ENCODE data around the gene DNAH6. TPM values are rescaled to one million over a fixed set of nuclear protein-coding genes. Genes with fewer than 3 reads are reported as not detected.

Gene DNAH6
- total RNA-seq, 1 donor from 2014 or later, result not detected

GRCh38 chr2:84830095-84830494 is 313.8 kb downstream of the DNAH6 start:
- Mint-ChIP-seq H3K27me3 (ENCODE audit: unreplicated experiment) (peaks cover 14% of the 10 kb centered on the region), H3K4me1 (ENCODE audit: unreplicated experiment) (no peaks in the 10 kb centered on the region), H3K4me3 (ENCODE audit: unreplicated experiment) (no peak overlapping the region), H3K9me3 (ENCODE audit: unreplicated experiment) (no peaks in the 10 kb centered on the region), H3K27ac (ENCODE audit: unreplicated experiment) (no peak overlapping the region), H3K36me3 (ENCODE audit: unreplicated experiment) (no peaks in the 10 kb centered on the region)
- DNase-seq (ENCODE audit: extremely low spot score, unreplicated experiment), result no peak
- no peak for TF ChIP-seq CTCF (IDR thresholded peaks at IDR 0.05)

- Mint-ChIP-seq H3K27me3 (ENCODE audit: unreplicated experiment) (peaks cover 14% of the 10 kb centered on the region), H3K27ac (ENCODE audit: unreplicated experiment) (no peak overlapping the region), H3K4me3 (ENCODE audit: unreplicated experiment) (no peak overlapping the region), H3K36me3 (ENCODE audit: unreplicated experiment) (no peaks in the 10 kb centered on the region), H3K4me1 (ENCODE audit: unreplicated experiment) (no peaks in the 10 kb centered on the region), H3K9me3 (ENCODE audit: unreplicated experiment) (no peaks in the 10 kb centered on the region)
- TF ChIP-seq CTCF (IDR thresholded peaks at IDR 0.05), result no peak
- no peak for DNase-seq (ENCODE audit: extremely low spot score, unreplicated experiment)
Measured at GRCh38 chr2:84830758-84831500, 314.6 kb downstream of the DNAH6 start.

- Mint-ChIP-seq H3K9me3 (ENCODE audit: unreplicated experiment) (peaks cover 5% of the 10 kb centered on the region), H3K36me3 (ENCODE audit: unreplicated experiment) (no peaks in the 10 kb centered on the region), H3K4me1 (ENCODE audit: unreplicated experiment) (no peaks in the 10 kb centered on the region), H3K4me3 (ENCODE audit: unreplicated experiment) (no peak overlapping the region), H3K27ac (ENCODE audit: unreplicated experiment) (no peak overlapping the region), H3K27me3 (ENCODE audit: unreplicated experiment) (peaks cover 9% of the 10 kb centered on the region)
- no peak for DNase-seq (ENCODE audit: extremely low spot score, unreplicated experiment)
- TF ChIP-seq CTCF (IDR thresholded peaks at IDR 0.05), result no peak
Measured at GRCh38 chr2:84832772-84833461, 316.6 kb downstream of the DNAH6 start.

- Mint-ChIP-seq H3K27me3 (ENCODE audit: unreplicated experiment) (peaks cover 4% of the 10 kb centered on the region), H3K4me1 (ENCODE audit: unreplicated experiment) (peaks cover 5% of the 10 kb centered on the region), H3K4me3 (ENCODE audit: unreplicated experiment) (no peak overlapping the region), H3K27ac (ENCODE audit: unreplicated experiment) (no peak overlapping the region), H3K36me3 (ENCODE audit: unreplicated experiment) (no peaks in the 10 kb centered on the region), H3K9me3 (ENCODE audit: unreplicated experiment) (peaks cover 5% of the 10 kb centered on the region)
- no peak for TF ChIP-seq CTCF (IDR thresholded peaks at IDR 0.05)
- no peak for DNase-seq (ENCODE audit: extremely low spot score, unreplicated experiment)
Measured at GRCh38 chr2:84833481-84834150, 317.3 kb downstream of the DNAH6 start.

GRCh38 chr2:84836215-84836614 is 319.9 kb downstream of the DNAH6 start:
- peaks cover 25% of the 10 kb centered on the region for H3K4me1 Mint-ChIP-seq (ENCODE audit: unreplicated experiment)

More at GRCh38 chr2:84836215-84836614, 319.9 kb downstream of the DNAH6 start:
- no peak overlapping the region for H3K4me3 Mint-ChIP-seq (ENCODE audit: unreplicated experiment)
- peaks cover 5% of the 10 kb centered on the region for H3K9me3 Mint-ChIP-seq (ENCODE audit: unreplicated experiment)
- H3K27ac Mint-ChIP-seq (ENCODE audit: unreplicated experiment), result no peak overlapping the region
- no peak for DNase-seq (ENCODE audit: extremely low spot score, unreplicated experiment)
- H3K36me3 Mint-ChIP-seq (ENCODE audit: unreplicated experiment), result no peaks in the 10 kb centered on the region
- peaks cover 7% of the 10 kb centered on the region for H3K27me3 Mint-ChIP-seq (ENCODE audit: unreplicated experiment)
- TF ChIP-seq CTCF (IDR thresholded peaks at IDR 0.05), result no peak
